H1 (cell line): ENCODE measurements around the gene XDH. TPM values are rescaled to one million over a fixed set of nuclear protein-coding genes. Genes with fewer than 3 reads are reported as not detected.

Experiments
- CTCF ChIA-PET: fragments of 300-600 bp; sonication (Branson Sonifier 250); formaldehyde crosslinking; loops from one replicate; lab custom pipeline; 2021; ENCODE audit not compliant: partially characterized antibody; lab: Charles Lee
- POLR2A ChIA-PET: fragments of 300-600 bp; sonication (Branson Sonifier 250); formaldehyde crosslinking; loops from one replicate; lab custom pipeline; 2021; ENCODE audit warnings: inconsistent platforms; ENCODE audit not compliant: partially characterized antibody; lab: Charles Lee
- DNase-seq, 2 experiments: peaks; one replicate each; pipeline versions ENCODE4 v3.0.0 to v3.0.0-alpha.2; 2010 to 2022; ENCODE audit warnings: low spot score in 2 of 2, low read depth in 1 of 2, mixed read lengths in 1 of 2
- FAIRE-seq: peaks from 2 replicates; lab custom pipeline; 2011; peaks lifted over from hg19 to GRCh38; lab: Jason Lieb, UNC
- H2AFZ ChIP-seq: 2 replicates; pipeline ENCODE4 v1.8.1; 2012; ENCODE audit warnings: low read length, inconsistent platforms
- H2AK5ac ChIP-seq: 2 replicates; pipeline ENCODE4 v1.6.1; 2013; ENCODE audit warnings: low read depth, low read length
- H2BK120ac ChIP-seq: replicated peaks from 2 replicates; pipeline ENCODE3; 2013; ENCODE audit warnings: low read depth, low read length, inconsistent platforms
- H2BK12ac ChIP-seq: 2 replicates; pipeline ENCODE4 v1.6.1; 2013; ENCODE audit warnings: low read depth, low read length
- H2BK15ac ChIP-seq: 2 replicates; pipeline ENCODE4 v1.6.1; 2013; ENCODE audit warnings: low read length
- H2BK20ac ChIP-seq: 2 replicates; pipeline ENCODE4 v1.6.1; 2013; ENCODE audit warnings: low read length
- H2BK5ac ChIP-seq: 2 replicates; pipeline ENCODE4 v1.6.1; 2013; ENCODE audit warnings: low read depth, low read length
- H3K14ac ChIP-seq: 2 replicates; pipeline ENCODE4 v1.6.1; 2013; ENCODE audit warnings: inconsistent platforms; ENCODE audit not compliant: insufficient read length
- H3K18ac ChIP-seq: 2 replicates; pipeline ENCODE4 v1.6.1; 2013; ENCODE audit warnings: low read length; ENCODE audit errors: extremely low read depth
- H3K23ac ChIP-seq: 2 replicates; pipeline ENCODE4 v1.6.1; 2013; ENCODE audit warnings: inconsistent platforms; ENCODE audit not compliant: insufficient read length
- H3K23me2 ChIP-seq: 2 replicates; pipeline ENCODE4 v1.6.1; 2013; ENCODE audit warnings: low read depth, low read length
- H3K27ac ChIP-seq: 2 replicates; pipeline ENCODE4 v1.6.1; 2011; ENCODE audit warnings: low read depth, low read length, inconsistent platforms
- H3K27me3 ChIP-seq, 4 experiments: replicated peaks in 1 of 4; 1 replicate in 1 of 4; 2 replicates in 3 of 4; pipeline versions ENCODE4 v1.6.1 to v1.8.1; 2011 to 2013; ENCODE audit warnings: low read length in 3 of 4, mild to moderate bottlenecking in 3 of 4, inconsistent platforms in 2 of 4, mixed read lengths in 2 of 4, moderate library complexity in 1 of 4; ENCODE audit not compliant: control insufficient read depth in 3 of 4, insufficient read depth in 3 of 4; ENCODE audit errors: extremely low read depth in 1 of 4
- H3K36me3 ChIP-seq, 4 experiments: 2 replicates each; pipeline versions ENCODE4 v1.6.1 to v1.8.1; 2011 to 2013; ENCODE audit warnings: mild to moderate bottlenecking in 4 of 4, low read length in 3 of 4, moderate library complexity in 2 of 4, control low read depth in 1 of 4, inconsistent platforms in 1 of 4; ENCODE audit not compliant: insufficient read depth in 4 of 4, control insufficient read depth in 2 of 4
- H3K4ac ChIP-seq: replicated peaks from 2 replicates; pipeline ENCODE3; 2013; ENCODE audit warnings: low read length, low read depth, mixed read lengths, inconsistent platforms; ENCODE audit not compliant: insufficient read length
- H3K4me1 ChIP-seq, 4 experiments: replicated peaks in 1 of 4; 1 replicate in 1 of 4; 2 replicates in 3 of 4; pipeline versions ENCODE4 v1.6.1 to v1.8.1; 2011 to 2013; ENCODE audit warnings: low read length in 3 of 4, inconsistent platforms in 2 of 4, mixed read lengths in 1 of 4; ENCODE audit not compliant: insufficient read depth in 4 of 4, control insufficient read depth in 3 of 4
- H3K4me2 ChIP-seq, 2 experiments: 2 replicates each; pipeline versions ENCODE4 v1.6.1 to v1.8.1; 2011 to 2013; ENCODE audit warnings: low read depth in 2 of 2, low read length in 2 of 2, control low read depth in 1 of 2, inconsistent platforms in 1 of 2, mild to moderate bottlenecking in 1 of 2; ENCODE audit not compliant: insufficient read depth in 1 of 2
- H3K4me3 ChIP-seq, 4 experiments: fragments of 200-600, 300-600 bp in 1 of 4; sonication (generic), shearing (Covaris generic), sonication (Bioruptor Twin) in 1 of 4; 2 replicates each; pipeline versions ENCODE4 v1.5.1 to v1.8.1; 2011 to 2016; ENCODE audit warnings: low read length in 4 of 4, low read depth in 3 of 4, control low read depth in 2 of 4, inconsistent platforms in 2 of 4, mild to moderate bottlenecking in 2 of 4, mixed read lengths in 1 of 4, moderate library complexity in 1 of 4; ENCODE audit not compliant: insufficient read depth in 2 of 4; ENCODE audit errors: extremely low read depth in 1 of 4
- H3K56ac ChIP-seq: replicated peaks from 2 replicates; pipeline ENCODE3; 2013; ENCODE audit warnings: low read depth, mild to moderate bottlenecking, mixed read lengths, low read length, inconsistent platforms; ENCODE audit not compliant: insufficient read length
- H3K79me1 ChIP-seq: 2 replicates; pipeline ENCODE4 v1.6.1; 2013; ENCODE audit warnings: low read depth, low read length, control low read depth
- H3K79me2 ChIP-seq, 2 experiments: 2 replicates each; pipeline versions ENCODE4 v1.6.1 to v1.8.1; 2012 to 2013; ENCODE audit warnings: low read length in 2 of 2, mild to moderate bottlenecking in 2 of 2, inconsistent platforms in 1 of 2; ENCODE audit not compliant: insufficient read depth in 2 of 2, control insufficient read depth in 1 of 2
- H3K9ac ChIP-seq, 4 experiments: replicated peaks in 1 of 4; 1 replicate in 1 of 4; 2 replicates in 3 of 4; pipeline versions ENCODE4 v1.6.1 to v1.8.1; 2011 to 2013; ENCODE audit warnings: low read depth in 3 of 4, low read length in 3 of 4, control low read depth in 2 of 4, mild to moderate bottlenecking in 2 of 4, moderate library complexity in 2 of 4, inconsistent platforms in 1 of 4; ENCODE audit errors: extremely low read depth in 1 of 4
- H3K9me3 ChIP-seq, 2 experiments: 2 replicates each; pipeline versions ENCODE4 v1.6.1 to v1.8.1; 2012 to 2013; ENCODE audit warnings: mild to moderate bottlenecking in 2 of 2, moderate library complexity in 2 of 2, control low read depth in 1 of 2, inconsistent platforms in 1 of 2, low read depth in 1 of 2, low read length in 1 of 2, mixed read lengths in 1 of 2; ENCODE audit not compliant: insufficient read depth in 2 of 2
- H4K20me1 ChIP-seq, 2 experiments: replicated peaks in 1 of 2; 2 replicates each; pipeline versions ENCODE3 to v1.8.1; 2011 to 2013; ENCODE audit warnings: inconsistent platforms in 2 of 2, low read length in 2 of 2, mild to moderate bottlenecking in 1 of 2; ENCODE audit not compliant: insufficient read depth in 2 of 2, control insufficient read depth in 1 of 2
- H4K5ac ChIP-seq: 2 replicates; pipeline ENCODE4 v1.6.1; 2013; ENCODE audit warnings: low read length, low read depth, mixed read lengths, inconsistent platforms; ENCODE audit not compliant: insufficient read length
- H4K8ac ChIP-seq: 2 replicates; pipeline ENCODE4 v1.8.0; 2013; ENCODE audit warnings: mild to moderate bottlenecking, moderate library complexity, low read length, inconsistent platforms; ENCODE audit not compliant: insufficient read depth; ENCODE audit errors: extremely low read depth
- H4K91ac ChIP-seq: replicated peaks from 2 replicates; pipeline ENCODE3; 2013; ENCODE audit warnings: low read length, mixed read lengths, inconsistent platforms; ENCODE audit not compliant: insufficient read length
- POLR2AphosphoS5 ChIP-seq: IDR thresholded peaks from 2 replicates; pipeline ENCODE4 v1.6.1; 2011; ENCODE audit warnings: low read depth, low read length
- WGBS, 2 experiments: shearing (Covaris generic) in 1 of 2; methylation state at CpG; one replicate each; pipeline versions ENCODE4 v1.1.6 to v1.1.7; 2013 to 2015; ENCODE audit warnings: low lambda C conversion rate in 2 of 2, mixed read lengths in 2 of 2, inconsistent platforms in 1 of 2, low coverage in 1 of 2, missing lambda C conversion rate in 1 of 2; ENCODE audit not compliant: insufficient replicate concordance in 2 of 2, insufficient coverage in 1 of 2, insufficient read length in 1 of 2; ENCODE audit errors: extremely low coverage in 1 of 2, missing lambda C conversion rate in 1 of 2; 5-methylcytosine and 5-hydroxymethylcytosine counted together
- polyA plus RNA-seq, 7 experiments: library from polyadenylated mRNA; depleted of rRNA in 3 of 7; stranded (reverse) in 5 of 7; unstranded in 2 of 7; fragments of >200 nt in 5 of 7; fragments of 200-250 nt in 2 of 7; gene quantifications; 1 replicate in 5 of 7; 2 replicates in 1 of 7; 4 replicates in 1 of 7; pipeline versions ENCODE4 v1.2.1 to v1.2.3, GENCODE V29; 2011 to 2013; ENCODE audit warnings: missing spikeins in 2 of 7, mixed read lengths in 2 of 7
- total RNA-seq: library from RNA; stranded (reverse); fragmentation: NEBNext Ultra II Directional; extraction: Animal tissue kit (Norgen Biotek cat#: 25700); gene quantifications from 2 replicates; pipeline ENCODE4 v1.2.1, GENCODE V29; 2021

The XDH gene
- total and polyA plus RNA-seq, 2 of the 8 experiments (the other 6 are each of a cell fraction or from before 2014, with no cell fraction given): 0.68 to 1.2 TPM

DNA sequence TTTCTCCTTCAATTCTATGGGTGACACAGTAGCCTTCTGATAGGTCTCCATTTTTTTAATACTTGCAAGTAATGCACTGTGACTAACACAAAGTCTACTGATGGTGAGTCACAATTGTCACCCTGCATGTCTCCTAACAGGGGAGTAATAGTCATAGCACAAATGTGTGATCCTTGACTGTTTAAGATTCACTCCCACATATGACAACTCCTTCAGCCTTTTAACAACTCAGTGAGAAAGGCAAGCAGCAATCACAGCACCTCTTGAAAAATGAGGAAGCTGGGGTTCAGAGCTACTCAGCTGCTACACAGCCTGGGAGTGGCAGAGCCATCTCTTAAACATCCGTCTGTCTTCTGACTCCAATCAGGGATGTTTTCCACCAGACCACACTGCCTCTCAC is 116.8 kb downstream of the XDH start:
- Histone ChIP-seq H3K56ac (no peak overlapping the region), H3K23ac (no peak overlapping the region), H3K23me2 (no peaks in the 10 kb centered on the region), H2AK5ac (no peak overlapping the region), H3K18ac (no peak overlapping the region), H4K91ac (no peak overlapping the region), H3K27me3 (no peaks in the 10 kb centered on the region), H3K79me1 (no peaks in the 10 kb centered on the region), H2BK5ac (no peak overlapping the region), H3K9ac (no peak overlapping the region), H3K9me3 (no peaks in the 10 kb centered on the region), H4K8ac (no peak overlapping the region), H2BK15ac (no peak overlapping the region), H2BK12ac (no peak overlapping the region), H4K5ac (no peak overlapping the region), H3K4me3 (no peak overlapping the region), H2BK20ac (no peak overlapping the region), H3K27ac (no peak overlapping the region), H3K4me1 (peaks cover 3 to 6% (median 6%) of the 10 kb centered on the region in 4 experiments), H2BK120ac (no peak overlapping the region), H3K79me2 (no peaks in the 10 kb centered on the region), H2AFZ (no peak overlapping the region), H3K14ac (no peak overlapping the region), H3K36me3 (no peaks in the 10 kb centered on the region), H3K4ac (no peak overlapping the region), H3K4me2 (no peak overlapping the region), H4K20me1 (no peaks in the 10 kb centered on the region)
- WGBS, 2 experiments: 86% methylated on average over 1 of the region's 1 CpG; no CpG with 5 or more reads in 1 of the 2 experiments
- CTCF ChIA-PET: interaction anchor here (1.6 kb wide), 1 partner anchor 11 kb away, joined by 3 read pairs; no protein-coding TSS in a partner anchor
- DNase-seq (no peak), FAIRE-seq (no peak)
- POLR2A ChIA-PET: no interaction called here
- no peak for TF ChIP-seq POLR2AphosphoS5
